A673 (cell line): Measurements from ENCODE around the gene PRELP.

Source experiments
- CTCF ChIP-seq: fragments of 300-800, 200-600 bp; sonication (generic); conservative IDR thresholded peaks from 2 replicates; pipeline ENCODE4 v1.5.1; 2017; ENCODE audit warnings: low read depth, mild to moderate bottlenecking, antibody characterized with exemption, low read length, moderate library complexity, mixed read lengths
- EZH2 ChIP-seq: fragments of 200-600 bp; sonication (generic); IDR thresholded peaks from 2 replicates; pipeline ENCODE4 v1.6.1; 2017; ENCODE audit warnings: borderline replicate concordance, low read depth, mild to moderate bottlenecking, mixed read lengths, antibody characterized with exemption, low read length; ENCODE audit not compliant: poor library complexity, severe bottlenecking

GRCh38 chr1:203428981-203429599, 46.5 kb upstream of the PRELP start:
- TF ChIP-seq CTCF (no peak), EZH2 (no peak)
